Measurements from ENCODE around the gene C1D. TPM values are rescaled to one million over a fixed set of nuclear protein-coding genes. Genes with fewer than 3 reads are reported as not detected.

C1D gene
- total and polyA plus RNA-seq, 10 donors: 15.2 to 50.5 (median 25.2) TPM

GRCh38 chr2:68044099-68044498, 18.7 kb downstream of the C1D start:
- Histone ChIP-seq H3K9me3 (no peaks in the 10 kb centered on the region), H3K27me3 (replicated peaks in 1 of 7) (no peaks in the 10 kb centered on the region), H3K36me3 (peaks cover 0 to 60% (median 10%) of the 10 kb centered on the region in 6 donors), H3K27ac (no peak overlapping the region), H3K4me1 (peaks cover 0 to 7% (median 0%) of the 10 kb centered on the region in 6 donors), H3K4me3 (no peak overlapping the region)
- TF ChIP-seq CTCF (IDR thresholded peaks at IDR 0.05 in 8 of 11, conservative IDR thresholded peaks at IDR 0.05 in 3 of 11) (no peak), POLR2AphosphoS5 (IDR thresholded peaks at IDR 0.05) (no peak), POLR2A (IDR thresholded peaks at IDR 0.05) (no peak)
- 87 to 99% (median 96%) methylated on average over 6 of the region's 6 CpGs for WGBS, 5 donors
- intact Hi-C loops (cut with DNase I; ENCODE audit: low total_unique reads): no loop called here
- DNase-seq: no peak

- Histone ChIP-seq H3K9me3 (no peaks in the 10 kb centered on the region), H3K36me3 (peaks cover 0 to 60% (median 10%) of the 10 kb centered on the region in 6 donors), H3K27me3 (replicated peaks in 1 of 7) (no peaks in the 10 kb centered on the region), H3K4me3 (no peak overlapping the region), H3K27ac (no peak overlapping the region), H3K4me1 (peaks cover 0 to 7% (median 0%) of the 10 kb centered on the region in 6 donors)
- WGBS, 5 donors: 74 to 87% (median 83%) methylated on average over 3 of the region's 3 CpGs
- intact Hi-C loops (cut with DNase I; ENCODE audit: low total_unique reads): no loop called here
- no peak for DNase-seq
- no peak for TF ChIP-seq POLR2A (IDR thresholded peaks at IDR 0.05)
- TF ChIP-seq POLR2AphosphoS5 (IDR thresholded peaks at IDR 0.05): no peak
- no peak for TF ChIP-seq CTCF (IDR thresholded peaks at IDR 0.05 in 8 of 11, conservative IDR thresholded peaks at IDR 0.05 in 3 of 11)
Measured at GRCh38 chr2:68043695-68044094, 19.1 kb downstream of the C1D start.

GRCh38 chr2:68043032-68043431, 19.8 kb downstream of the C1D start:
- TF ChIP-seq POLR2A (IDR thresholded peaks at IDR 0.05): no peak

GRCh38 chr2:68041704-68042245, 21.0 kb downstream of the C1D start:
- Histone ChIP-seq H3K4me3 (no peak overlapping the region), H3K4me1 (no peaks in the 10 kb centered on the region), H3K9me3 (no peaks in the 10 kb centered on the region), H3K36me3 (peaks cover 0 to 62% (median 10%) of the 10 kb centered on the region in 6 donors), H3K27me3 (replicated peaks in 1 of 7) (no peaks in the 10 kb centered on the region), H3K27ac (no peak overlapping the region)
- TF ChIP-seq CTCF (IDR thresholded peaks at IDR 0.05 in 8 of 11, conservative IDR thresholded peaks at IDR 0.05 in 3 of 11): no peak
- intact Hi-C loops (cut with DNase I; ENCODE audit: low total_unique reads): no loop called here
- no peak for DNase-seq

More at GRCh38 chr2:68043032-68043431, 19.8 kb downstream of the C1D start:
- no peak overlapping the region for H3K4me3 ChIP-seq
- intact Hi-C loops (cut with DNase I; ENCODE audit: low total_unique reads): no loop called here
- H3K27me3 ChIP-seq (replicated peaks in 1 of 7): no peaks in the 10 kb centered on the region
- DNase-seq: no peak
- H3K4me1 ChIP-seq: peaks cover 0 to 5% (median 0%) of the 10 kb centered on the region in 6 donors
- H3K36me3 ChIP-seq: peaks cover 0 to 61% (median 10%) of the 10 kb centered on the region in 6 donors
- H3K27ac ChIP-seq: no peak overlapping the region
- no peaks in the 10 kb centered on the region for H3K9me3 ChIP-seq
- 92 to 94% (median 94%) methylated on average over 5 of the region's 5 CpGs for WGBS, 5 donors

- H3K4me1 ChIP-seq: no peaks in the 10 kb centered on the region
- no peak overlapping the region for H3K27ac ChIP-seq
- intact Hi-C loops (cut with DNase I; ENCODE audit: low total_unique reads): no loop called here
- peaks cover 0 to 45% (median 4%) of the 10 kb centered on the region in 6 donors for H3K36me3 ChIP-seq
- 92 to 97% (median 96%) methylated on average over 3 of the region's 3 CpGs for WGBS, 5 donors
- no peaks in the 10 kb centered on the region for H3K27me3 ChIP-seq (replicated peaks in 1 of 7)
- DNase-seq: no peak
- no peak overlapping the region for H3K4me3 ChIP-seq
- H3K9me3 ChIP-seq: no peaks in the 10 kb centered on the region
- TF ChIP-seq POLR2A (IDR thresholded peaks at IDR 0.05): no peak
- TF ChIP-seq CTCF (IDR thresholded peaks at IDR 0.05 in 8 of 11, conservative IDR thresholded peaks at IDR 0.05 in 3 of 11): no peak
- no peak for TF ChIP-seq POLR2AphosphoS5 (IDR thresholded peaks at IDR 0.05)
Measured at GRCh38 chr2:68040078-68040477, 22.7 kb downstream of the C1D start.

Measured in spleen (tissue), 11 donors.